CD4-positive, alpha-beta T cell (primary cell): ENCODE results near the gene RFX8. TPM values are rescaled to one million over a fixed set of nuclear protein-coding genes. Genes with fewer than 3 reads are reported as not detected.

ENCODE experiments used
- ATAC-seq: fragments of 200-7000 bp; cut with Tn5 transposase; one replicate; pipeline ENCODE4 v1.10.0; 2022; ENCODE audit warnings: mild to moderate bottlenecking; ENCODE audit not compliant: poor library complexity
- CTCF ChIA-PET: fragments of 350-600 bp; sonication (Branson Sonifier 250); formaldehyde crosslinking; loops from one replicate; lab custom pipeline; 2021; ENCODE audit warnings: antibody characterized with exemption, inconsistent platforms; lab: Charles Lee
- POLR2A ChIA-PET: fragments of 350-600 bp; sonication (Branson Sonifier 250); formaldehyde crosslinking; loops from one replicate; lab custom pipeline; 2021; ENCODE audit warnings: antibody characterized with exemption, inconsistent platforms; lab: Charles Lee
- DNase-seq, 14 experiments: peaks; one replicate each; pipeline ENCODE4 v3.0.0-alpha.2; 2013 to 2020; ENCODE audit warnings: mixed read lengths in 2 of 14
- H3K27ac ChIP-seq, 2 donors: one replicate each; pipeline versions ENCODE4 v1.5.1 to v1.7.0; 2013; ENCODE audit warnings: low read length in 2 of 2, low read depth in 1 of 2, mild to moderate bottlenecking in 1 of 2
- H3K27me3 ChIP-seq, 2 experiments: 1 replicate in 1 of 2; 2 replicates in 1 of 2; pipeline versions ENCODE4 v1.6.1 to v1.7.0; 2013; ENCODE audit warnings: low read length in 2 of 2, control low read depth in 1 of 2, mild to moderate bottlenecking in 1 of 2, moderate library complexity in 1 of 2; ENCODE audit not compliant: insufficient read depth in 2 of 2, control insufficient read depth in 1 of 2
- H3K36me3 ChIP-seq: one replicate; pipeline ENCODE4 v1.6.1; 2013; ENCODE audit warnings: low read length, control low read depth; ENCODE audit not compliant: insufficient read depth
- H3K4me1 ChIP-seq: one replicate; pipeline ENCODE4 v1.6.1; 2013; ENCODE audit warnings: low read length, control low read depth; ENCODE audit not compliant: insufficient read depth
- H3K4me3 ChIP-seq: one replicate; pipeline ENCODE4 v1.5.1; 2013; ENCODE audit warnings: mild to moderate bottlenecking, low read length, moderate library complexity
- H3K9me3 ChIP-seq, 2 experiments: 1 replicate in 1 of 2; 2 replicates in 1 of 2; pipeline versions ENCODE4 v1.6.1 to v1.7.0; 2013; ENCODE audit warnings: low read length in 2 of 2, mild to moderate bottlenecking in 2 of 2, control low read depth in 1 of 2, moderate library complexity in 1 of 2; ENCODE audit not compliant: control insufficient read depth in 1 of 2, insufficient read depth in 1 of 2
- H3K27ac Mint-ChIP-seq: one replicate; pipeline ENCODE4 v1.8.0; 2020; ENCODE audit warnings: mixed read lengths
- H3K27me3 Mint-ChIP-seq: one replicate; pipeline ENCODE4 v1.8.0; 2021; ENCODE audit warnings: mixed read lengths
- H3K36me3 Mint-ChIP-seq: one replicate; pipeline ENCODE4 v1.8.0; 2021; ENCODE audit warnings: low read depth, mixed read lengths
- H3K4me1 Mint-ChIP-seq: one replicate; pipeline ENCODE4 v1.8.0; 2021; ENCODE audit warnings: low read depth, mixed read lengths
- H3K4me3 Mint-ChIP-seq: one replicate; pipeline ENCODE4 v1.8.0; 2020; ENCODE audit warnings: mild to moderate bottlenecking, mixed read lengths
- H3K9me3 Mint-ChIP-seq: one replicate; pipeline ENCODE4 v1.8.0; 2020; ENCODE audit warnings: mixed read lengths
- CTCF ChIP-seq: fragments of 200-600 bp; IDR thresholded peaks from one replicate; pipeline ENCODE4 v1.8.0; 2022; ENCODE audit warnings: antibody characterized with exemption, mild to moderate bottlenecking
- intact Hi-C, 2 experiments: fragments of 100-400 bp; cut with DNase I in 1 of 2; cut with micrococcal nuclease in 1 of 2; formaldehyde crosslinking; loops; one replicate each; pipeline versions ENCODE4 v1.15.1 to v1.9.0; 2023 to 2025; cut with DNase I, micrococcal nuclease
- total RNA-seq, 174 experiments: library from RNA in 2 of 174; stranded (reverse) in 2 of 174; gene quantifications; one replicate each; pipeline ENCODE4 v1.2.3 and lab custom pipeline; 2021 to 2026

RFX8 gene
- total RNA-seq, 2 experiments from 2014 or later, result 0.67 to 1.1 TPM

- no peak for DNase-seq
- no peaks in the 10 kb centered on the region for H3K36me3 ChIP-seq
- Mint-ChIP-seq H3K27me3 (no peaks in the 10 kb centered on the region), H3K9me3 (no peaks in the 10 kb centered on the region), H3K36me3 (no peaks in the 10 kb centered on the region), H3K27ac (no peak overlapping the region), H3K4me3 (no peak overlapping the region), H3K4me1 (no peaks in the 10 kb centered on the region)
- H3K27me3 ChIP-seq, result no peaks in the 10 kb centered on the region
- intact Hi-C loops, result loop anchor here in 1 of 2 experiments (10.0 kb wide), 2 partner anchors 595 to 1035 kb away; no protein-coding TSS in a partner anchor
- ATAC-seq, result no peak
- ChIA-PET CTCF (no interaction called here), POLR2A (no interaction called here)
- H3K4me1 ChIP-seq, result no peaks in the 10 kb centered on the region
- peaks cover 0 to 9% of the 10 kb centered on the region in 2 experiments for H3K9me3 ChIP-seq
- no peak for TF ChIP-seq CTCF
- H3K27ac ChIP-seq, result no peak overlapping the region
- no peak overlapping the region for H3K4me3 ChIP-seq
Observed at GRCh38 chr2:101410114-101410513, 64.8 kb downstream of the RFX8 start.

GRCh38 chr2:101409699-101410098 lies 65.2 kb downstream of the RFX8 start:
- H3K9me3 ChIP-seq, result peaks cover 0 to 5% of the 10 kb centered on the region in 2 experiments
- intact Hi-C loops, result loop anchor here in 1 of 2 experiments (10.0 kb wide), 2 partner anchors 595 to 1035 kb away; no protein-coding TSS in a partner anchor
- ATAC-seq (no peak), DNase-seq (no peak)
- no peak for TF ChIP-seq CTCF
- no peak overlapping the region for H3K4me3 ChIP-seq
- Mint-ChIP-seq H3K27ac (no peak overlapping the region), H3K36me3 (no peaks in the 10 kb centered on the region), H3K9me3 (no peaks in the 10 kb centered on the region), H3K4me3 (no peak overlapping the region), H3K4me1 (no peaks in the 10 kb centered on the region), H3K27me3 (no peaks in the 10 kb centered on the region)
- POLR2A ChIA-PET, result interaction anchor here (0.5 to 0.6 kb wide), 2 partner anchors 24 to 401 kb away, joined by 3 read pairs; no protein-coding TSS in a partner anchor
- no peaks in the 10 kb centered on the region for H3K36me3 ChIP-seq
- no peaks in the 10 kb centered on the region for H3K4me1 ChIP-seq
- CTCF ChIA-PET, result interaction anchor here (0.5 kb wide), 1 partner anchor 135 kb away, joined by 3 read pairs; no protein-coding TSS in a partner anchor
- no peak overlapping the region for H3K27ac ChIP-seq
- no peaks in the 10 kb centered on the region for H3K27me3 ChIP-seq

- ChIA-PET POLR2A (interaction anchor here (0.6 kb wide), 1 partner anchor 23 kb away, joined by 3 read pairs; no protein-coding TSS in a partner anchor), CTCF (no interaction called here)
- H3K36me3 Mint-ChIP-seq, result no peaks in the 10 kb centered on the region
- ATAC-seq (no peak), DNase-seq (no peak)
- no peak overlapping the region for H3K27ac Mint-ChIP-seq
- Histone ChIP-seq H3K4me3 (no peak overlapping the region), H3K4me1 (no peaks in the 10 kb centered on the region), H3K27me3 (no peaks in the 10 kb centered on the region), H3K36me3 (no peaks in the 10 kb centered on the region), H3K27ac (no peak overlapping the region), H3K9me3 (no peaks in the 10 kb centered on the region)
- H3K27me3 Mint-ChIP-seq, result no peaks in the 10 kb centered on the region
- no peaks in the 10 kb centered on the region for H3K4me1 Mint-ChIP-seq
- H3K9me3 Mint-ChIP-seq, result no peaks in the 10 kb centered on the region
- intact Hi-C loops, result no loop called here
- no peak for TF ChIP-seq CTCF
- H3K4me3 Mint-ChIP-seq, result no peak overlapping the region
Observed at GRCh38 chr2:101408925-101409324, 66.0 kb downstream of the RFX8 start.
